Omental fat pad (tissue), 4 donors: ENCODE data around the gene PRPSAP2. TPM values are rescaled to one million over a fixed set of nuclear protein-coding genes. Genes with fewer than 3 reads are reported as not detected.

ENCODE experiments used
- ATAC-seq: fragments of 150-250 bp; one replicate; pipeline ENCODE4 v1.9.1; 2016; ENCODE audit warnings: mild to moderate bottlenecking, moderate library complexity; ENCODE audit not compliant: low FRiP score
- DNase-seq: peaks from one replicate; pipeline ENCODE4 v3.0.0-alpha.2; 2019; ENCODE audit warnings: low spot score
- CTCF ChIP-seq, 3 donors: fragments of 450-650 bp; IDR thresholded peaks; one replicate each; pipeline ENCODE4 v1.5.1; 2016 to 2017; ENCODE audit warnings: antibody characterized with exemption in 3 of 3, mild to moderate bottlenecking in 3 of 3, moderate library complexity in 2 of 3
- total RNA-seq, 4 donors: library from RNA; depleted of rRNA; stranded (reverse); fragments of >200 nt; gene quantifications; one replicate each; pipeline ENCODE4 v1.1.0, GENCODE V29; 2016

Gene PRPSAP2
- total RNA-seq, 4 donors from 2014 or later: 14.3 to 28.4 (median 14.9) TPM

GRCh38 chr17:18963126-18964017 is 105.4 kb downstream of the PRPSAP2 start:
- ATAC-seq (no peak), DNase-seq (no peak)
- no peak for TF ChIP-seq CTCF (IDR thresholded peaks at IDR 0.05)

GRCh38 chr17:18964018-18964351 is 106.1 kb downstream of the PRPSAP2 start:
- ATAC-seq (no peak), DNase-seq (no peak)
- no peak for TF ChIP-seq CTCF (IDR thresholded peaks at IDR 0.05)

- DNase-seq (no peak), ATAC-seq (no peak)
- TF ChIP-seq CTCF (IDR thresholded peaks at IDR 0.05): no peak
These were observed 106.6 kb downstream of the PRPSAP2 start for GRCh38 chr17:18964550-18964949.

- no peak for DNase-seq
- ATAC-seq: no peak
- TF ChIP-seq CTCF (IDR thresholded peaks at IDR 0.05): no peak
These were observed 107.8 kb downstream of the PRPSAP2 start for GRCh38 chr17:18965530-18966236.

- ATAC-seq: no peak
- no peak for DNase-seq
- TF ChIP-seq CTCF (IDR thresholded peaks at IDR 0.05): no peak
These were observed 109.1 kb downstream of the PRPSAP2 start for GRCh38 chr17:18966831-18967624.

- no peak for TF ChIP-seq CTCF (IDR thresholded peaks at IDR 0.05)
- DNase-seq (no peak), ATAC-seq (no peak)
These were observed 110.0 kb downstream of the PRPSAP2 start for GRCh38 chr17:18967916-18968315.
